ENCODE results near the gene SULT1E1.

Gene SULT1E1

GRCh38 chr4:69881173-69881773, 21.3 kb upstream of the SULT1E1 start:
- no peak for DNase-seq (ENCODE audit: low read depth, low spot score)
- no peaks in the 10 kb centered on the region for H3K9me3 ChIP-seq (ENCODE audit: low read depth, low read length)
- no peak for TF ChIP-seq FOXP2 (optimal IDR thresholded peaks at IDR 0.05; ENCODE audit: control extremely low read depth, extremely low read length, insufficient read depth)
- TF ChIP-seq EZH2 (IDR thresholded peaks at IDR 0.05), result no peak
- no peak for TF ChIP-seq POLR2AphosphoS5 (IDR thresholded peaks at IDR 0.05; ENCODE audit: borderline replicate concordance, low read depth, low read length)
- no peak overlapping the region for H3K4me3 ChIP-seq
- no peaks in the 10 kb centered on the region for H3K36me3 ChIP-seq (ENCODE audit: insufficient read depth, low read length)
- no peak overlapping the region for H3K9ac ChIP-seq (ENCODE audit: insufficient read length)
- no peak overlapping the region for H3K27ac ChIP-seq

DNA sequence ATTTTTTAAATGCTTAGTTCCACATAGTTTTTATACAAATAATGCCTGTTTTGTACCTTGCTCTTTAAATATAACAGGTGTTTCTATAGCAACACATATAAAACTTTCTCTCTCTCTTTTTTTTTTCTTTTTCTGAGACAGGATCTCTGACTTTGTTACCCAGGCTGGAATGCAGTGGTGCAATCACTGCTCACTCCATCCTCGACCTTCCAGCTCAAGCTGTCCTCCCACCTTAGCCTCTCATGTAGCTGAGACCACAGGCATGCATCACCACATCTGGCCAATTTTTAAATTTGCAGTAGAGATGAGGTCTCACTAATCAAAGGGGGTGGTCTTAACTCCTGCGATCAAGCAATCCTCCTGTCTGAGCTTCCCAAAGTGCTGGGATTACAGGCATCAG, 18.3 kb upstream of the SULT1E1 start:
- Histone ChIP-seq H3K36me3 (ENCODE audit: insufficient read depth, low read length) (no peaks in the 10 kb centered on the region), H3K9me3 (ENCODE audit: low read depth, low read length) (no peaks in the 10 kb centered on the region), H3K27ac (no peak overlapping the region), H3K4me3 (no peak overlapping the region), H3K9ac (ENCODE audit: insufficient read length) (no peak overlapping the region)
- no peak for DNase-seq (ENCODE audit: low read depth, low spot score)
- TF ChIP-seq POLR2AphosphoS5 (IDR thresholded peaks at IDR 0.05; ENCODE audit: borderline replicate concordance, low read depth, low read length), result no peak
- no peak for TF ChIP-seq FOXP2 (optimal IDR thresholded peaks at IDR 0.05; ENCODE audit: control extremely low read depth, extremely low read length, insufficient read depth)
- TF ChIP-seq EZH2 (IDR thresholded peaks at IDR 0.05), result no peak

- DNase-seq (ENCODE audit: low read depth, low spot score), result no peak
Measured at GRCh38 chr4:69877453-69877852, 17.5 kb upstream of the SULT1E1 start.

DNA sequence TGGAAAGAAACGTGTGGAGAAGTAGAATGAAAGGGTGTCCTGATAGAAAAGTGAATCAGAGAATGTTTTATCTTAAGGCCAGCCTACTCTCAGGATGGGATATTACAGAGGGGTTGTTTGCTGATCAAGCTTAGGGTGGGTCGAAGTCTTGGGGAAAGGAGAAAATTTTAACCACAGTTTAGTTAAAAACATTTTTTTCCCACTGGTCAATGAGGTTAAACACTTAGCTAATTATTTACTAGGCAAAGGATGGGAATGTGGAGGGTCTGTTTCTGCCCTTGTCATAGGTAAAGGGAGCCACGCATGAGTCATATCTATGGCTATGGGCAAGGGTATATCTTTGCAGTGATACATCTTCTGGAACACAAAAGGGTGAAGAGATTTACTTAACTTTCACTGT, 16.1 kb upstream of the SULT1E1 start:
- no peaks in the 10 kb centered on the region for H3K9me3 ChIP-seq (ENCODE audit: low read depth, low read length)
- H3K36me3 ChIP-seq (ENCODE audit: insufficient read depth, low read length), result no peaks in the 10 kb centered on the region
- H3K4me3 ChIP-seq, result no peak overlapping the region
- TF ChIP-seq POLR2AphosphoS5 (IDR thresholded peaks at IDR 0.05; ENCODE audit: borderline replicate concordance, low read depth, low read length), result no peak
- no peak overlapping the region for H3K9ac ChIP-seq (ENCODE audit: insufficient read length)
- no peak overlapping the region for H3K27ac ChIP-seq
- DNase-seq (ENCODE audit: low read depth, low spot score), result no peak

More at GRCh38 chr4:69877453-69877852, 17.5 kb upstream of the SULT1E1 start:
- no peak overlapping the region for H3K27ac ChIP-seq
- no peaks in the 10 kb centered on the region for H3K9me3 ChIP-seq (ENCODE audit: low read depth, low read length)
- no peak overlapping the region for H3K4me3 ChIP-seq
- no peak for TF ChIP-seq EZH2 (IDR thresholded peaks at IDR 0.05)
- H3K9ac ChIP-seq (ENCODE audit: insufficient read length), result no peak overlapping the region
- H3K36me3 ChIP-seq (ENCODE audit: insufficient read depth, low read length), result no peaks in the 10 kb centered on the region

- DNase-seq (ENCODE audit: low read depth, low spot score), result no peak
- Histone ChIP-seq H3K9ac (ENCODE audit: insufficient read length) (no peak overlapping the region), H3K4me3 (no peak overlapping the region), H3K27ac (no peak overlapping the region), H3K9me3 (ENCODE audit: low read depth, low read length) (no peaks in the 10 kb centered on the region), H3K36me3 (ENCODE audit: insufficient read depth, low read length) (no peaks in the 10 kb centered on the region)
- TF ChIP-seq FOXP2 (optimal IDR thresholded peaks at IDR 0.05; ENCODE audit: control extremely low read depth, extremely low read length, insufficient read depth), result no peak
Measured at GRCh38 chr4:69875576-69875975, 15.6 kb upstream of the SULT1E1 start.

DNA sequence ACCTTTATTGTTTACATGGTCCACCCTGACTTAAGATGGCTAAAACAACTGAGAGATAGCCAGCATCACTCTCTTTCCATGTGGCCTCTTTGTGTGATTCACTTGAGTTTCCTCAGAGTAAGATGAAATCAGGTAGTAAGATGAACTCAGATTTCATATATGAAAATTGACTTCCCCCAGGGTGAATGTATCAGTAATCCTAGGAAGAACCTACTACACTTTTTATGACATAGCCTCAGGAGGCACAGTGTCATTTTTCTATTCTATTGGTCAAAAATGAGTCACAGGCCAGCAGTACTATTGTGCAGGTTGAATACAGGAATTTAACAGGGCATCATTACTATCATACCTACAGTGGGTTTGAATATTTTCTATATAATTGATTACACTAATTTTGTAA, 14.6 kb upstream of the SULT1E1 start:
- no peaks in the 10 kb centered on the region for H3K36me3 ChIP-seq (ENCODE audit: insufficient read depth, low read length)
- TF ChIP-seq FOXP2 (optimal IDR thresholded peaks at IDR 0.05; ENCODE audit: control extremely low read depth, extremely low read length, insufficient read depth) (no peak), EZH2 (IDR thresholded peaks at IDR 0.05) (no peak), POLR2AphosphoS5 (IDR thresholded peaks at IDR 0.05; ENCODE audit: borderline replicate concordance, low read depth, low read length) (no peak)
- H3K27ac ChIP-seq, result no peak overlapping the region
- H3K4me3 ChIP-seq, result no peak overlapping the region
- H3K9me3 ChIP-seq (ENCODE audit: low read depth, low read length), result no peaks in the 10 kb centered on the region
- no peak for DNase-seq (ENCODE audit: low read depth, low spot score)
- H3K9ac ChIP-seq (ENCODE audit: insufficient read length), result no peak overlapping the region

- TF ChIP-seq FOXP2 (optimal IDR thresholded peaks at IDR 0.05; ENCODE audit: control extremely low read depth, extremely low read length, insufficient read depth) (no peak), EZH2 (IDR thresholded peaks at IDR 0.05) (no peak), POLR2AphosphoS5 (IDR thresholded peaks at IDR 0.05; ENCODE audit: borderline replicate concordance, low read depth, low read length) (no peak)
- no peak overlapping the region for H3K4me3 ChIP-seq
- no peaks in the 10 kb centered on the region for H3K36me3 ChIP-seq (ENCODE audit: insufficient read depth, low read length)
- no peak overlapping the region for H3K27ac ChIP-seq
- no peaks in the 10 kb centered on the region for H3K9me3 ChIP-seq (ENCODE audit: low read depth, low read length)
- no peak for DNase-seq (ENCODE audit: low read depth, low spot score)
- H3K9ac ChIP-seq (ENCODE audit: insufficient read length), result no peak overlapping the region
Measured at GRCh38 chr4:69861756-69862155, 1.8 kb upstream of the SULT1E1 start.

- H3K27ac ChIP-seq, result no peak overlapping the region
- no peaks in the 10 kb centered on the region for H3K36me3 ChIP-seq (ENCODE audit: insufficient read depth, low read length)
- TF ChIP-seq FOXP2 (optimal IDR thresholded peaks at IDR 0.05; ENCODE audit: control extremely low read depth, extremely low read length, insufficient read depth) (no peak), POLR2AphosphoS5 (IDR thresholded peaks at IDR 0.05; ENCODE audit: borderline replicate concordance, low read depth, low read length) (no peak), EZH2 (IDR thresholded peaks at IDR 0.05) (no peak)
- H3K4me3 ChIP-seq, result no peak overlapping the region
- DNase-seq (ENCODE audit: low read depth, low spot score), result no peak
- no peak overlapping the region for H3K9ac ChIP-seq (ENCODE audit: insufficient read length)
- H3K9me3 ChIP-seq (ENCODE audit: low read depth, low read length), result no peaks in the 10 kb centered on the region
Measured at GRCh38 chr4:69860521-69861298, 765 bp upstream of the SULT1E1 start.

- Histone ChIP-seq H3K36me3 (ENCODE audit: insufficient read depth, low read length) (no peaks in the 10 kb centered on the region), H3K9ac (ENCODE audit: insufficient read length) (no peak overlapping the region), H3K4me3 (peak overlapping the region; percentile 48), H3K9me3 (ENCODE audit: low read depth, low read length) (no peaks in the 10 kb centered on the region), H3K27ac (no peak overlapping the region)
- no peak for DNase-seq (ENCODE audit: low read depth, low spot score)
- TF ChIP-seq FOXP2 (optimal IDR thresholded peaks at IDR 0.05; ENCODE audit: control extremely low read depth, extremely low read length, insufficient read depth) (no peak), POLR2AphosphoS5 (IDR thresholded peaks at IDR 0.05; ENCODE audit: borderline replicate concordance, low read depth, low read length) (no peak), EZH2 (IDR thresholded peaks at IDR 0.05) (no peak)
Measured at GRCh38 chr4:69859140-69859685, 732 bp downstream of the SULT1E1 start.

Measured in SK-N-MC (cell line).